K562 (cell line): ENCODE data around the gene DIS3L2. TPM values are rescaled to one million over a fixed set of nuclear protein-coding genes. Genes with fewer than 3 reads are reported as not detected.
A peak's percentile ranks its signal among the peaks of the same experiment; 100 is the strongest.

Experiments
- CXXC5 ChIP-seq: fragments of 250-450 bp; sonication (Bioruptor Pico); IDR thresholded peaks from 2 replicates; pipeline ENCODE4 v1.8.0; 2022; ENCODE audit warnings: inconsistent platforms, mild to moderate bottlenecking, moderate library complexity
- ELF2 ChIP-seq: fragments of 250-450 bp; sonication (Bioruptor Pico); IDR thresholded peaks from 2 replicates; pipeline ENCODE4 v1.5.0; 2021; ENCODE audit warnings: mild to moderate bottlenecking
- FOXK2 ChIP-seq, 2 experiments: fragments of 450-650 bp; IDR thresholded peaks in 1 of 2; conservative IDR thresholded peaks in 1 of 2; 2 replicates each; pipeline ENCODE4 v1.6.1; 2016; ENCODE audit warnings: low read depth in 2 of 2, mild to moderate bottlenecking in 1 of 2
- NFE2 ChIP-seq: IDR thresholded peaks from 2 replicates; pipeline ENCODE4 v1.6.1; 2014; ENCODE audit warnings: antibody characterized with exemption, low read depth
- NR2F6 ChIP-seq: fragments of 450-650 bp; formaldehyde crosslinking; IDR thresholded peaks from 2 replicates; pipeline ENCODE4 v1.4.0; 2020; ENCODE audit warnings: mild to moderate bottlenecking
- NRF1 ChIP-seq, 2 experiments: fragments of 450-650 bp; IDR thresholded peaks in 1 of 2; conservative IDR thresholded peaks in 1 of 2; 2 replicates each; pipeline ENCODE4 v1.6.1; 2014; ENCODE audit warnings: mild to moderate bottlenecking in 2 of 2
- PCBP2 ChIP-seq: fragments of 200-400 bp; formaldehyde crosslinking; IDR thresholded peaks from 2 replicates; pipeline ENCODE4 v1.6.1; 2018; ENCODE audit warnings: low read length, low read depth, mild to moderate bottlenecking, moderate library complexity; ENCODE audit not compliant: poor library complexity, severe bottlenecking
- TAF1 ChIP-seq: IDR thresholded peaks from 2 replicates; pipeline ENCODE4 v1.6.1; 2011; ENCODE audit warnings: mild to moderate bottlenecking, low read length, moderate library complexity; ENCODE audit not compliant: insufficient read depth, control insufficient read depth, severe bottlenecking; ENCODE audit errors: extremely low read depth
- THAP7 ChIP-seq: fragments of 250-450 bp; sonication (Bioruptor Pico); IDR thresholded peaks from 2 replicates; pipeline ENCODE4 v1.5.0; 2021
- ZNF23 ChIP-seq: fragments of 250-450 bp; sonication (Bioruptor Pico); IDR thresholded peaks from 2 replicates; pipeline ENCODE4 v1.4.0; 2020; ENCODE audit warnings: mild to moderate bottlenecking
- ZNF551 ChIP-seq: fragments of 250-450 bp; sonication (Bioruptor Pico); IDR thresholded peaks from 2 replicates; pipeline ENCODE4 v1.5.0; 2021; ENCODE audit warnings: mild to moderate bottlenecking, moderate library complexity
- ZNF584 ChIP-seq: fragments of 200-800 bp; sonication (Bioruptor generic); IDR thresholded peaks from 2 replicates; pipeline ENCODE4 v1.6.1; 2016; ENCODE audit warnings: low read depth, mild to moderate bottlenecking, missing genetic modification characterization, missing compliant biosample characterization
- polyA plus RNA-seq, 8 experiments: library from polyadenylated mRNA; depleted of rRNA in 4 of 8; stranded (reverse) in 5 of 8; unstranded in 3 of 8; fragments of >200 nt; fragmentation: Nextera tagmentation in 2 of 8; fragmentation: Illumina TruSeq in 1 of 8; extraction: Ambion mirVana in 2 of 8; extraction: Trizol in 1 of 8; gene quantifications; 2 replicates each; pipeline versions ENCODE4 v1.2.1 to v1.2.3, GENCODE V29; 2011 to 2014; ENCODE audit warnings: inconsistent platforms in 1 of 8, missing spikeins in 1 of 8
- total RNA-seq, 7 experiments: library from RNA; depleted of rRNA in 6 of 7; stranded (reverse); fragments of >200 nt in 6 of 7; fragmentation: Illumina TruSeq in 2 of 7; extraction: Trizol in 2 of 7; gene quantifications; 2 replicates each; pipeline versions ENCODE4 v1.2.1 to v1.2.3, GENCODE V29; 2011 to 2021; ENCODE audit warnings: low replicate concordance in 1 of 7
- TF ChIP-seq, protein P1 (sequence below): fragments of 250-450 bp; sonication (Bioruptor Pico); IDR thresholded peaks from 2 replicates; pipeline ENCODE4 v1.9.0; 2021; ENCODE audit warnings: mild to moderate bottlenecking, inconsistent platforms

Gene DIS3L2
- total and polyA plus RNA-seq, 9 of the 15 experiments (the other 6 are each of a cell fraction or from before 2014, with no cell fraction given): 1.5 to 19.2 (median 11.2) TPM

GRCh38 chr2:232049350-232049749 lies 87.8 kb downstream of the DIS3L2 start (continued):
- TF ChIP-seq THAP7 (no peak), CXXC5 (CRISPR knock-in tag) (no peak), NRF1 (conservative IDR thresholded peaks at IDR 0.05 in 1 of 2, IDR thresholded peaks at IDR 0.05 in 1 of 2) (no peak), PCBP2 (no peak), ELF2 (CRISPR knock-in tag) (no peak), ZNF584 (CRISPR knock-in tag) (no peak), TAF1 (no peak), FOXK2 (conservative IDR thresholded peaks at IDR 0.05 in 1 of 2, IDR thresholded peaks at IDR 0.05 in 1 of 2; ENCODE audit: low read depth in 2 of 2) (no peak), ZNF551 (no peak), NFE2 (peak; percentile 82), ZNF23 (no peak), NR2F6 (CRISPR knock-in tag) (no peak)
- TF ChIP-seq, protein P1, sequence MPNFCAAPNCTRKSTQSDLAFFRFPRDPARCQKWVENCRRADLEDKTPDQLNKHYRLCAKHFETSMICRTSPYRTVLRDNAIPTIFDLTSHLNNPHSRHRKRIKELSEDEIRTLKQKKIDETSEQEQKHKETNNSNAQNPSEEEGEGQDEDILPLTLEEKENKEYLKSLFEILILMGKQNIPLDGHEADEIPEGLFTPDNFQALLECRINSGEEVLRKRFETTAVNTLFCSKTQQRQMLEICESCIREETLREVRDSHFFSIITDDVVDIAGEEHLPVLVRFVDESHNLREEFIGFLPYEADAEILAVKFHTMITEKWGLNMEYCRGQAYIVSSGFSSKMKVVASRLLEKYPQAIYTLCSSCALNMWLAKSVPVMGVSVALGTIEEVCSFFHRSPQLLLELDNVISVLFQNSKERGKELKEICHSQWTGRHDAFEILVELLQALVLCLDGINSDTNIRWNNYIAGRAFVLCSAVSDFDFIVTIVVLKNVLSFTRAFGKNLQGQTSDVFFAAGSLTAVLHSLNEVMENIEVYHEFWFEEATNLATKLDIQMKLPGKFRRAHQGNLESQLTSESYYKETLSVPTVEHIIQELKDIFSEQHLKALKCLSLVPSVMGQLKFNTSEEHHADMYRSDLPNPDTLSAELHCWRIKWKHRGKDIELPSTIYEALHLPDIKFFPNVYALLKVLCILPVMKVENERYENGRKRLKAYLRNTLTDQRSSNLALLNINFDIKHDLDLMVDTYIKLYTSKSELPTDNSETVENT (CRISPR knock-in tag): no peak
